22Rv1 (cell line): ENCODE measurements around the gene ARHGEF4.
"Not testable (repeated sequence)": the region's sequence is repeated elsewhere in the genome, so short reads cannot be mapped to it uniquely, and the experiment has no call there.

Experiments used
- CTCF ChIP-seq: fragments of 450-650 bp; IDR thresholded peaks from 2 replicates; pipeline ENCODE4 v1.5.1; 2017; ENCODE audit warnings: mild to moderate bottlenecking
- ZFX ChIP-seq: fragments of 450-650 bp; IDR thresholded peaks from 2 replicates; pipeline ENCODE4 v1.6.1; 2017; ENCODE audit warnings: antibody characterized with exemption, borderline replicate concordance

- TF ChIP-seq CTCF, ZFX: not testable (repeated sequence)
Observed at GRCh38 chr2:130901626-130902025, 64.9 kb downstream of the ARHGEF4 start.
